Neural progenitor cell (in vitro differentiated cells): ENCODE data around the gene CCDC171.

ENCODE experiments used
- EZH2 ChIP-seq: fragments of 200-600 bp; sonication (generic); IDR thresholded peaks from 2 replicates; pipeline ENCODE4 v1.6.1; 2017; ENCODE audit warnings: antibody characterized with exemption, mild to moderate bottlenecking, moderate library complexity
- EZH2phosphoT487 ChIP-seq: fragments of 200-600 bp; sonication (generic); IDR thresholded peaks from 2 replicates; pipeline ENCODE4 v1.6.1; 2017; ENCODE audit warnings: antibody characterized with exemption
- TF ChIP-seq, protein P1 (sequence below): fragments of 200-600 bp; sonication (generic); IDR thresholded peaks from 2 replicates; pipeline ENCODE4 v1.5.1; 2017; ENCODE audit warnings: antibody characterized with exemption, mild to moderate bottlenecking

DNA sequence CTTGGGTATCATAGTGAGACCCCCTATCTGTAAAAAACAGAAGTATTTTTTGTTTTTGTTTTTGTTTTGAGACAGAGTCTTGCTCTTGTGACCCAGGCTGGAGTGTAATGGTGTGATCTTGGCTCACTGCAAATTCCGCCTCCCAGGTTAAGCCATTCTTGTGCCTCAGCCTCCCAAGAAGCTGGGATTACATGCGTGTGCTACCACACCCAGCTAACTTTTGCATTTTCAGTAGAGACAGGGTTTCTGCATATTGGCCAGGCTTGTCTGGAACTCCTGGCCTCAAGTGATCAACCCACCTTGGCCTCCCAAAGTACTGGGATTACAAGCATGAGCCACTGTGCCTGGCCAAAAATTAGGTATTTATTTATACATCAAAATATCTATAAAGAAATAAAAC lies 10.2 kb upstream of the CCDC171 start:
- TF ChIP-seq EZH2 (no peak), EZH2phosphoT487 (no peak)
- TF ChIP-seq, protein P1, sequence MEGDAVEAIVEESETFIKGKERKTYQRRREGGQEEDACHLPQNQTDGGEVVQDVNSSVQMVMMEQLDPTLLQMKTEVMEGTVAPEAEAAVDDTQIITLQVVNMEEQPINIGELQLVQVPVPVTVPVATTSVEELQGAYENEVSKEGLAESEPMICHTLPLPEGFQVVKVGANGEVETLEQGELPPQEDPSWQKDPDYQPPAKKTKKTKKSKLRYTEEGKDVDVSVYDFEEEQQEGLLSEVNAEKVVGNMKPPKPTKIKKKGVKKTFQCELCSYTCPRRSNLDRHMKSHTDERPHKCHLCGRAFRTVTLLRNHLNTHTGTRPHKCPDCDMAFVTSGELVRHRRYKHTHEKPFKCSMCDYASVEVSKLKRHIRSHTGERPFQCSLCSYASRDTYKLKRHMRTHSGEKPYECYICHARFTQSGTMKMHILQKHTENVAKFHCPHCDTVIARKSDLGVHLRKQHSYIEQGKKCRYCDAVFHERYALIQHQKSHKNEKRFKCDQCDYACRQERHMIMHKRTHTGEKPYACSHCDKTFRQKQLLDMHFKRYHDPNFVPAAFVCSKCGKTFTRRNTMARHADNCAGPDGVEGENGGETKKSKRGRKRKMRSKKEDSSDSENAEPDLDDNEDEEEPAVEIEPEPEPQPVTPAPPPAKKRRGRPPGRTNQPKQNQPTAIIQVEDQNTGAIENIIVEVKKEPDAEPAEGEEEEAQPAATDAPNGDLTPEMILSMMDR = no peak
